Measurements from ENCODE around the gene SLC13A4.
"Not testable (repeated sequence)": the region's sequence is repeated elsewhere in the genome, so short reads cannot be mapped to it uniquely, and the experiment has no call there.

The SLC13A4 gene

GRCh38 chr7:135742371-135742770 lies 14.4 kb upstream of the SLC13A4 start:
- no peak overlapping the region for H3K4me3 ChIP-seq (replicated peaks; ENCODE audit: low read depth, low read length)
- no peak for DNase-seq (ENCODE audit: low read depth)
- TF ChIP-seq CTCF (IDR thresholded peaks at IDR 0.05; ENCODE audit: low read length, missing control alignments), result no peak

- DNase-seq (ENCODE audit: low read depth), result no peak
- H3K4me3 ChIP-seq (replicated peaks; ENCODE audit: low read depth, low read length), result no peak overlapping the region
- no peak for TF ChIP-seq CTCF (IDR thresholded peaks at IDR 0.05; ENCODE audit: low read length, missing control alignments)
Observed at GRCh38 chr7:135741905-135742304, 13.9 kb upstream of the SLC13A4 start.

- no peak for DNase-seq (ENCODE audit: low read depth)
- no peak overlapping the region for H3K4me3 ChIP-seq (replicated peaks; ENCODE audit: low read depth, low read length)
- no peak for TF ChIP-seq CTCF (IDR thresholded peaks at IDR 0.05; ENCODE audit: low read length, missing control alignments)
Observed at GRCh38 chr7:135740889-135741288, 12.9 kb upstream of the SLC13A4 start.

GRCh38 chr7:135737306-135737647 lies 9.3 kb upstream of the SLC13A4 start:
- H3K4me3 ChIP-seq (replicated peaks; ENCODE audit: low read depth, low read length); DNase-seq (ENCODE audit: low read depth): not testable (repeated sequence)

GRCh38 chr7:135736586-135737305 lies 8.8 kb upstream of the SLC13A4 start:
- no peak overlapping the region for H3K4me3 ChIP-seq (replicated peaks; ENCODE audit: low read depth, low read length)
- TF ChIP-seq CTCF (IDR thresholded peaks at IDR 0.05; ENCODE audit: low read length, missing control alignments), result no peak
- DNase-seq (ENCODE audit: low read depth), result no peak

GRCh38 chr7:135734343-135734689 lies 6.3 kb upstream of the SLC13A4 start:
- no peak for TF ChIP-seq CTCF (IDR thresholded peaks at IDR 0.05; ENCODE audit: low read length, missing control alignments)
- DNase-seq (ENCODE audit: low read depth), result no peak
- H3K4me3 ChIP-seq (replicated peaks; ENCODE audit: low read depth, low read length), result no peak overlapping the region

- DNase-seq (ENCODE audit: low read depth), result no peak
- TF ChIP-seq CTCF (IDR thresholded peaks at IDR 0.05; ENCODE audit: low read length, missing control alignments), result no peak
- H3K4me3 ChIP-seq (replicated peaks; ENCODE audit: low read depth, low read length), result no peak overlapping the region
Observed at GRCh38 chr7:135733603-135734342, 5.8 kb upstream of the SLC13A4 start.
